Mesothelial cell of epicardium (in vitro differentiated cells): ENCODE results near the gene IGF2R. TPM values are rescaled to one million over a fixed set of nuclear protein-coding genes. Genes with fewer than 3 reads are reported as not detected.
A peak's percentile ranks its signal among the peaks of the same experiment; 100 is the strongest.

Experiments used
- DNase-seq, 2 experiments: peaks; one replicate each; pipeline ENCODE4 v3.0.0; 2021; ENCODE audit warnings: low spot score in 2 of 2; ENCODE audit not compliant: unreplicated experiment in 2 of 2
- H3K27ac Mint-ChIP-seq: 2 replicates; pipeline ENCODE4 v1.8.0; 2021; ENCODE audit warnings: mixed read lengths
- H3K27me3 Mint-ChIP-seq: 2 replicates; pipeline ENCODE4 v1.8.0; 2021; ENCODE audit warnings: low read depth, mixed read lengths
- H3K36me3 Mint-ChIP-seq: 2 replicates; pipeline ENCODE4 v1.8.0; 2021; ENCODE audit warnings: mixed read lengths
- H3K4me1 Mint-ChIP-seq: 2 replicates; pipeline ENCODE4 v1.8.0; 2021; ENCODE audit warnings: mixed read lengths
- H3K4me3 Mint-ChIP-seq: 2 replicates; pipeline ENCODE4 v1.8.0; 2021; ENCODE audit warnings: mild to moderate bottlenecking, moderate library complexity, mixed read lengths
- H3K9me3 Mint-ChIP-seq: 2 replicates; pipeline ENCODE4 v1.8.0; 2021; ENCODE audit warnings: mixed read lengths
- total RNA-seq: library from RNA; stranded (reverse); gene quantifications from 3 replicates; pipeline ENCODE4 v1.2.1, GENCODE V29; 2021
- TF ChIP-seq, protein P1 (sequence below): fragments of 200-600 bp; sonication (generic); IDR thresholded peaks from one replicate; pipeline ENCODE4 v1.5.0; 2021; ENCODE audit warnings: antibody characterized with exemption; ENCODE audit not compliant: unreplicated experiment

Gene IGF2R
- total RNA-seq, 1 donor from 2014 or later: 112 TPM

DNA sequence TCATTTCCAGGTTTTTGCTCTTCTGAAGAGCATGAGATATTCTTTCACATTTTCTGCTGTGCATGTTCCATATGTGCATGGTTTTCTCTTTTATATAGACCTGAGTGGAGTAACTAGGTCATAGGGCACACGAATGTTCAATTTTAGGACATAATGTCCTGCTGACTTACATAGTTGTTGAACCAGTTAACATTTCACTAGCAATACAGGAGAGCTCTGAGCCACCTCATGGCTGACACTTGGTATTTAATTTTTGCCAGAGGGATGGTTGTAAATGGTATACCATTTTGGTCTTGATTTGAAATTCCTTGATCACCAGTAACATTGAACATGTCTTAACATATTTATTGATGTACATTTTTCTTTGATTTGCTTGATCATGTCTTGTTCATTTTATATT lies 38.3 kb downstream of the IGF2R start:
- peaks cover 32% of the 10 kb centered on the region for H3K36me3 Mint-ChIP-seq

DNA sequence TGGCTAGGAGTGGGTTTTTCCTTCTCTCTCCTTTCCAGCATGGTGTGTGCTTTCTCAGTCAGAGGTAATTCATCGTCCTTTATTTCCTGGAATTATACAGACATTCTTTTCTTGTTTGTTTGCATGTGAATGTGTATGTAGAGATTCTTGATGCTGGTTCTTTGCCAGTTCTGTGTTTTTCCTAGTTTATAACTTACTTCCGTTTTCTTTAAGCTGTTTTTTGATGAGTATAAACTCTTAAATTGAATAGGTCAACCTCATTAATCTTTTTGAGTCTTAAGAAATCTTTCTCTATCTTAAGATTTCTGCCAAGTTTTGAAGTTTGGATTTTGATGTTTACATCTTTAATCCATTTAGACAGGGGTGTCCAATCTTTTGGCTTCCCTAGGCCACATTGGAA lies 38.7 kb downstream of the IGF2R start:
- Mint-ChIP-seq H3K4me1 (peaks cover 19% of the 10 kb centered on the region), H3K27me3 (no peaks in the 10 kb centered on the region), H3K36me3 (peaks cover 32% of the 10 kb centered on the region), H3K27ac (peak overlapping the region; percentile 13), H3K9me3 (peaks cover 7% of the 10 kb centered on the region), H3K4me3 (no peak overlapping the region)
- no peak for DNase-seq
- TF ChIP-seq, protein P1, sequence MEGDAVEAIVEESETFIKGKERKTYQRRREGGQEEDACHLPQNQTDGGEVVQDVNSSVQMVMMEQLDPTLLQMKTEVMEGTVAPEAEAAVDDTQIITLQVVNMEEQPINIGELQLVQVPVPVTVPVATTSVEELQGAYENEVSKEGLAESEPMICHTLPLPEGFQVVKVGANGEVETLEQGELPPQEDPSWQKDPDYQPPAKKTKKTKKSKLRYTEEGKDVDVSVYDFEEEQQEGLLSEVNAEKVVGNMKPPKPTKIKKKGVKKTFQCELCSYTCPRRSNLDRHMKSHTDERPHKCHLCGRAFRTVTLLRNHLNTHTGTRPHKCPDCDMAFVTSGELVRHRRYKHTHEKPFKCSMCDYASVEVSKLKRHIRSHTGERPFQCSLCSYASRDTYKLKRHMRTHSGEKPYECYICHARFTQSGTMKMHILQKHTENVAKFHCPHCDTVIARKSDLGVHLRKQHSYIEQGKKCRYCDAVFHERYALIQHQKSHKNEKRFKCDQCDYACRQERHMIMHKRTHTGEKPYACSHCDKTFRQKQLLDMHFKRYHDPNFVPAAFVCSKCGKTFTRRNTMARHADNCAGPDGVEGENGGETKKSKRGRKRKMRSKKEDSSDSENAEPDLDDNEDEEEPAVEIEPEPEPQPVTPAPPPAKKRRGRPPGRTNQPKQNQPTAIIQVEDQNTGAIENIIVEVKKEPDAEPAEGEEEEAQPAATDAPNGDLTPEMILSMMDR: no peak

More for the DNA sequence above, 38.3 kb downstream of the IGF2R start:
- Mint-ChIP-seq H3K27ac (peak overlapping the region; percentile 3), H3K4me3 (no peak overlapping the region), H3K4me1 (peaks cover 19% of the 10 kb centered on the region), H3K9me3 (peaks cover 7% of the 10 kb centered on the region), H3K27me3 (no peaks in the 10 kb centered on the region)
- TF ChIP-seq, protein P1: no peak
- DNase-seq: no peak

DNA sequence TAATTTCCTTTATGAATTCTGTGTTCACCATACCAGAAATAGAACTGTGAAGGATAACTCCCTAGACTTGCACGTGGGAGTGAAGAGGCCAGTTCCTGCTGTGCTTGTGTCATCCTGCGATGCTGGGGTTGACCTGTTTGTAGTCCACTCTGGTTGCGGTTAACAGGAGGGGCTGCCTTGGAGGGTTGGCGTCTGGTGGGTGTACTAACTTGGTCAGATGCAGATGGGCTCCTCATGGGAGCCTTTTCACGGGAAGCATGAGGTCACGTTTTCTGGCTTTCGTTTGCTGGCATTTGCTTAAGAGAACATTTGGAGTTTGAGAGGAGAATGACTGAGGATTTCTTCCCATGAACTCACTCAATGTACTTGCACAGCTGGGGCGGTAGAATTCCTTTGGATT lies 41.2 kb downstream of the IGF2R start:
- H3K4me1 Mint-ChIP-seq: peaks cover 19% of the 10 kb centered on the region
- DNase-seq: no peak
- TF ChIP-seq, protein P1: no peak
- H3K36me3 Mint-ChIP-seq: peaks cover 22% of the 10 kb centered on the region
- H3K27me3 Mint-ChIP-seq: no peaks in the 10 kb centered on the region
- peak overlapping the region; percentile 72 for H3K27ac Mint-ChIP-seq
- no peaks in the 10 kb centered on the region for H3K9me3 Mint-ChIP-seq
- no peak overlapping the region for H3K4me3 Mint-ChIP-seq

DNA sequence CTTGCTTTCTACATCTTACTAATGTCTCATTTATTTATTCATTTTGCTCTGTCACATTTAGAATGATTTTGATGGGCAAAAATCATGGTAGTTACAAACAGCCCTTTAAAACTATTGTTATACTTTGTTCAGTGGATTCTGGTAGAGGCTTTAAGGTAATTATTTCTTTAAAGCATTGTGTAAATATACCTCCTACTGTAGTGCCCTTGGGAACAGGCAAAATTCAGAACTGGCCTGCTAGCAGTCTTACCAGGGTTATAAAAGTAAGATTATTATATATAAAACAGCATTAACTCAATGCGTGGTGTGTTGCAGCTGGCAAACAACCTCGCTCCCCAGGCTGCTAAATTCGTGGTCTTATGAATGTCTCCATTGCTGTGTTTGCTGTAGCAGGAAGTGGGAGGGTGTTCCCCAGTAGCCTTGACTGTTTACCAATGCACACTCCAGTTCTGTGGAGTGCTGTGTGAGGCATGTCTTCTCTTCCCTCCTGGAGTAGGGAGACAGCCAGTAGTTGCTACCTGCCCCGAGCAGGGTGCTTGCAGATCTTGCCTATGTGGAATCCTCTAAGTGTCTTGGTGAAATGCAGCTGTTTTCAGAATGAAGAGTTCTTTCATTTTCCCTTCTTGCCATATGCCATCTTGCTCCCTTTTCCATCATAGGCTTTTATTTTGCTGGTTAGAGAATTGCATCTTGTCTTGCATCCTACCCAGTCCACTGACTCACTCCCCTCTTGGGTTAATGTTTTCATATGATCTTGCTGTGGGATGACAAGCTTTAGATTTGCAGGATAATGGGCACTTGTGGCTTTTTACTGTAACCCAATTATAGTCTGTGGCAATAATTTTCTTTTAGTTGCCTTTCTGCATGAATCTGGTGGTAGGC lies 45.3 kb downstream of the IGF2R start:
- H3K36me3 Mint-ChIP-seq: peaks cover 41% of the 10 kb centered on the region
- H3K4me1 Mint-ChIP-seq: peaks cover 5% of the 10 kb centered on the region
- H3K4me3 Mint-ChIP-seq: no peak overlapping the region
- H3K27me3 Mint-ChIP-seq: no peaks in the 10 kb centered on the region
- H3K27ac Mint-ChIP-seq: no peak overlapping the region
- peaks cover 11% of the 10 kb centered on the region for H3K9me3 Mint-ChIP-seq
- TF ChIP-seq, protein P1: no peak
- DNase-seq: no peak

DNA sequence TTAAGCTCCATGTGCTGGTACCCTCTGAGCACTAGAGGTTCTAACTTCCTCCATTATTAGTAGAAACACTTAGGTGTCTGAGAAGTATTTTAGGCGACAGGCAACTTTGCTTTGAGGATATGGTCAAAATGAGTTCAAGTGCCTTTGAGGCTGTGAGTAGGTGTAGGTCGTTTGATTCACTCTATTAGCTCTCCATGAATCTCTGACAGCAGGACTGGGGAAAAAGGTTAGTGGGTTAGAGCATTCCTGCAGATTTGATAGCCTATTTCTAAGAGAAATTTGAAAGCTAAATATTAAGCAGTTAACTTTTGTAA lies 45.9 kb downstream of the IGF2R start:
- H3K4me1 Mint-ChIP-seq: peaks cover 5% of the 10 kb centered on the region
- H3K27me3 Mint-ChIP-seq: no peaks in the 10 kb centered on the region
- H3K9me3 Mint-ChIP-seq: peaks cover 16% of the 10 kb centered on the region
- no peak for DNase-seq
- no peak overlapping the region for H3K27ac Mint-ChIP-seq
- no peak overlapping the region for H3K4me3 Mint-ChIP-seq
- TF ChIP-seq, protein P1: no peak
- peaks cover 42% of the 10 kb centered on the region for H3K36me3 Mint-ChIP-seq
